ENCODE measurements around the gene RAPGEF4. TPM values are rescaled to one million over a fixed set of nuclear protein-coding genes. Genes with fewer than 3 reads are reported as not detected.
A peak's percentile ranks its signal among the peaks of the same experiment; 100 is the strongest.

The RAPGEF4 gene
- total RNA-seq, 4 donors from 2014 or later = 3.6 to 12.0 (median 6.7) TPM

DNA sequence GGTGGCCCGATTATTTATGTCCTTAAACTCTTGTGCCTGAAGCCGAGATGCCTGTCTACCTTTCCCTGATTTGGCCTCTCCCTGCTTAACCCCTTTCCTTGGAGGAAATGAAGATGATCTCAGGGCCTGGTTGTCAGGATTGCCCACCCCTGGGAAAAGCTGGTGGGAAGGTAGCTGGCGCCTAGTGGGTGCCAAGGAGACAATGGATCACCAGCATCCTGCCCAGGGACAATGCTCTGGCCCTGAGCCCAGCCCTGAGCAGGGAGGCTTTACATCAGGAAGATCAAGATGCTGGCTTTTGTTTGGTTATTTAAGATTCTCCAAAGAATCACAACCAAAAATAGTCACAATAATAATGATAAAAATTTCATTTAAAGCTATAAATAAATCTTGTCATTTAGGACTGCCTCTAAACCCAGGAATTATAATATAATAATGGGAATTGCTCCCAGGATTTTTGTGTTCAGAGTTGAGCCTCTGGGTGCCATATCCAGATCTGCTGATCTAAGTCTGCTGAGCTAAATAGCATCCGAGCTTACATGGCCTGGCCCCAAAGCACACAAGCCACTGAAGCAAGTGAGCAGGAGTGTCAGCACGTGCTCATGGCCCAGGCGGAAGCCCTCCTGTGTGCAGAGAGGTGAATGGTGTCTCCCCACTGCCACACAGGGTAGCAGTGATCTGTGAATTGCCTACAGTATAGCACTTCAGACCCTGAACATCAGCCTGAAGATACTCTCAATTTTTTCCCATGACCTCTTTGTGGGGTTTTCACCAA is 282.2 kb downstream of the RAPGEF4 start:
- DNase-seq (ENCODE audit: low spot score in 2 of 2) = no peak

DNA sequence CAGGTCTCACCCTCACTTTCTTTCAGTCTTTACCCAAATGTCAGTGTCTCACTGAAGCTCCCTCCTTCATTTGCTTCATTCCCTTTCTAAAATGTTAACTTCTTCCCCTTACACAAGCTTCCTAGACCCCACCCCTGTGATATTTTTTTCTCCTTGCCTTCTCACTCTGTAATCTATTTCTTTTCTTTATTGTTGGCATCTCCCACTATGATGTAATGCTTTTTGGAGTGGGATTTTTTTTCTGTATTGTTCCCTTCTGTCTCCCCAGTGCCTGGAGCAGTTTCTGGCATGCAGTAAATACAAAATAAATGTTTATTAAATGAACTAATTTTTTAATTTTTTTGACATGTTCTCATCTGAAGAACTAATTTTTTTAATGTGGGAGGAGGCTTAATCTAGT is 284.1 kb downstream of the RAPGEF4 start:
- DNase-seq (ENCODE audit: low spot score in 2 of 2) = no peak
- Histone ChIP-seq H3K27ac (no peak overlapping the region), H3K4me1 (no peaks in the 10 kb centered on the region), H3K4me3 (no peak overlapping the region), H3K27me3 (no peaks in the 10 kb centered on the region), H3K9me3 (no peaks in the 10 kb centered on the region), H3K36me3 (no peaks in the 10 kb centered on the region)
- TF ChIP-seq, protein P1, sequence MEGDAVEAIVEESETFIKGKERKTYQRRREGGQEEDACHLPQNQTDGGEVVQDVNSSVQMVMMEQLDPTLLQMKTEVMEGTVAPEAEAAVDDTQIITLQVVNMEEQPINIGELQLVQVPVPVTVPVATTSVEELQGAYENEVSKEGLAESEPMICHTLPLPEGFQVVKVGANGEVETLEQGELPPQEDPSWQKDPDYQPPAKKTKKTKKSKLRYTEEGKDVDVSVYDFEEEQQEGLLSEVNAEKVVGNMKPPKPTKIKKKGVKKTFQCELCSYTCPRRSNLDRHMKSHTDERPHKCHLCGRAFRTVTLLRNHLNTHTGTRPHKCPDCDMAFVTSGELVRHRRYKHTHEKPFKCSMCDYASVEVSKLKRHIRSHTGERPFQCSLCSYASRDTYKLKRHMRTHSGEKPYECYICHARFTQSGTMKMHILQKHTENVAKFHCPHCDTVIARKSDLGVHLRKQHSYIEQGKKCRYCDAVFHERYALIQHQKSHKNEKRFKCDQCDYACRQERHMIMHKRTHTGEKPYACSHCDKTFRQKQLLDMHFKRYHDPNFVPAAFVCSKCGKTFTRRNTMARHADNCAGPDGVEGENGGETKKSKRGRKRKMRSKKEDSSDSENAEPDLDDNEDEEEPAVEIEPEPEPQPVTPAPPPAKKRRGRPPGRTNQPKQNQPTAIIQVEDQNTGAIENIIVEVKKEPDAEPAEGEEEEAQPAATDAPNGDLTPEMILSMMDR (IDR thresholded peaks at IDR 0.05) = no peak
- TF ChIP-seq EP300 (IDR thresholded peaks at IDR 0.05) (no peak), POLR2A (IDR thresholded peaks at IDR 0.05) (no peak)

More for the DNA sequence above, 282.2 kb downstream of the RAPGEF4 start:
- Histone ChIP-seq H3K9me3 (no peaks in the 10 kb centered on the region), H3K4me1 (no peaks in the 10 kb centered on the region), H3K27me3 (no peaks in the 10 kb centered on the region), H3K27ac (no peak overlapping the region), H3K4me3 (no peak overlapping the region), H3K36me3 (no peaks in the 10 kb centered on the region)
- TF ChIP-seq, protein P1 (IDR thresholded peaks at IDR 0.05) = no peak
- TF ChIP-seq EP300 (IDR thresholded peaks at IDR 0.05) = no peak
- no peak for TF ChIP-seq POLR2A (IDR thresholded peaks at IDR 0.05)
- 76 to 82% methylated on average over 6 of the region's 6 CpGs for WGBS, 2 donors

DNA sequence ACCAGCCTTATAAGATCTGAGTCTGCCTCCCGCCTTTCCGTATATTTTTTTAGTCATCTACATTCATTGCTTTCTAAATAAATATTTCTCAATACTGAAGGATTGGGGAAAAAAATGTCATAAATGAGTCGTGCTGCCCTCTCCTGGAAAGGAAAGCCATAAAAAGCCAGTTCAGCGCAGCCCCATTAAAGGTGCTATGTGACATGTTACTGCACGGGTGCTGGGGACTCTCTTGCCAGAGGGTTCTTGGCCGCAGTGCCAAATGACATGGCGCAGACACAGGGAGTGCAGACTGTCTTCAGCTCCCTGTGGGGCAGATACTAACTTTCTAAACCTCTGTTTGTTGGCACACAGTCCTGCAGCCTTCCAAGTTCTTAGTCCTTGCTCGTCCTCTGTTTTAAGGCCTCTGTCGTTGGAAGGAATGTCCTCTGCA is 286.3 kb downstream of the RAPGEF4 start:
- Histone ChIP-seq H3K27me3 (no peaks in the 10 kb centered on the region), H3K4me3 (no peak overlapping the region), H3K4me1 (peaks cover 0 to 3% (median 0%) of the 10 kb centered on the region in 4 donors), H3K36me3 (no peaks in the 10 kb centered on the region), H3K9me3 (no peaks in the 10 kb centered on the region), H3K27ac (no peak overlapping the region)
- no peak for DNase-seq (ENCODE audit: low spot score in 2 of 2)
- TF ChIP-seq, protein P1 (IDR thresholded peaks at IDR 0.05) = peak in 2 of 5 experiments; percentile 2 to 11
- TF ChIP-seq EP300 (IDR thresholded peaks at IDR 0.05) (no peak), POLR2A (IDR thresholded peaks at IDR 0.05) (no peak)
- WGBS, 2 donors = 51 to 60% methylated on average over 9 of the region's 9 CpGs

DNA sequence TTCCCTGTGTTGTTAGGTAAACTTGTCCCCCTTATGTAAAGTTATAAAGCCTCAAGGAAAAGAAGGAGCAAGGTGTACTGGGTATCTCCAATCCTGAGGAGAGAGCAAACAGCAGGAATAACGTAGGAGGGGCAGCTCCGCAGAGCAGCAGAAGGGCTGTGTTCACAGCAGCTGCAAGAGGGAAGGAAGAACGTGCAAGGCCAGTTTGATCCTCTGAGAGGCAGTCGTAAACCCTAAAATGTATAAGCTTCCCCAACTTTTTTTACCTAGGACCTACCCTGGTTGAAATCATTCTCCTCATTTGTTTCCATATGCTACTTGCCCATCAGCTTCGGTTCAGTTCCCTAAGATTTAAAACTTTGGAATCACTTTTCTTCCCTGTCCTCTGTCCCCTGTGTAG is 288.1 kb downstream of the RAPGEF4 start:
- DNase-seq (ENCODE audit: low spot score in 2 of 2) = no peak
- H3K27me3 ChIP-seq = no peaks in the 10 kb centered on the region
- H3K36me3 ChIP-seq = no peaks in the 10 kb centered on the region
- peaks cover 0 to 14% (median 4%) of the 10 kb centered on the region in 4 donors for H3K4me1 ChIP-seq
- no peaks in the 10 kb centered on the region for H3K9me3 ChIP-seq
- 77 to 78% methylated on average over 5 of the region's 5 CpGs for WGBS, 2 donors
- H3K27ac ChIP-seq = no peak overlapping the region
- no peak for TF ChIP-seq EP300 (IDR thresholded peaks at IDR 0.05)
- TF ChIP-seq POLR2A (IDR thresholded peaks at IDR 0.05) = no peak
- TF ChIP-seq, protein P1 (IDR thresholded peaks at IDR 0.05) = no peak
- H3K4me3 ChIP-seq = no peak overlapping the region

DNA sequence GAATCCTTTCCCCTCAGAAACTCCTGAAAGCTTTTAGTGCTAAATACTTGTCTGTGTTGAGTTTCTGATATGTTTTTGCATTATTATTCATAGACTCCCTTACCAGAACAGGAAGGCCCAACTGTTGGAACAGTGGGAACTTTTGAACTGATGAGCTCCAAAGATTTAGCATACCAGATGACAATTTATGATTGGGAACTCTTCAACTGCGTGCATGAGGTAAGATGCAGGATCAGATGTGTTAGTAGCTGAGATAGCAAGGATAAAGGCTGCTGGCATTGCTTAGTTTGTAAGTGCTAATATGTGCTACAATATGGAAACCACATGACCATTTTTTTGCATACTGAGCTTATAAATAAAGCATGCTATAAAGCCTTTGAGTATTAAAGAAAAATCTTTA is 290.8 kb downstream of the RAPGEF4 start:
- no peaks in the 10 kb centered on the region for H3K27me3 ChIP-seq
- no peak overlapping the region for H3K27ac ChIP-seq
- no peaks in the 10 kb centered on the region for H3K9me3 ChIP-seq
- H3K36me3 ChIP-seq = no peaks in the 10 kb centered on the region
- H3K4me1 ChIP-seq = peaks cover 0 to 14% (median 4%) of the 10 kb centered on the region in 4 donors
- WGBS, 2 donors = 83 to 93% methylated on average over 1 of the region's 1 CpG
- no peak overlapping the region for H3K4me3 ChIP-seq
- TF ChIP-seq EP300 (IDR thresholded peaks at IDR 0.05) (no peak), POLR2A (IDR thresholded peaks at IDR 0.05) (no peak)
- TF ChIP-seq, protein P1 (IDR thresholded peaks at IDR 0.05) = no peak
- DNase-seq (ENCODE audit: low spot score in 2 of 2) = no peak

All from tibial nerve (tissue), 4 donors.